ENCODE results near the gene LRRC14B. TPM values are rescaled to one million over a fixed set of nuclear protein-coding genes. Genes with fewer than 3 reads are reported as not detected.
"Not testable (repeated sequence)": the region's sequence is repeated elsewhere in the genome, so short reads cannot be mapped to it uniquely, and the experiment has no call there.

The LRRC14B gene
- polyA plus RNA-seq, 6 donors from 2014 or later = not detected

DNA sequence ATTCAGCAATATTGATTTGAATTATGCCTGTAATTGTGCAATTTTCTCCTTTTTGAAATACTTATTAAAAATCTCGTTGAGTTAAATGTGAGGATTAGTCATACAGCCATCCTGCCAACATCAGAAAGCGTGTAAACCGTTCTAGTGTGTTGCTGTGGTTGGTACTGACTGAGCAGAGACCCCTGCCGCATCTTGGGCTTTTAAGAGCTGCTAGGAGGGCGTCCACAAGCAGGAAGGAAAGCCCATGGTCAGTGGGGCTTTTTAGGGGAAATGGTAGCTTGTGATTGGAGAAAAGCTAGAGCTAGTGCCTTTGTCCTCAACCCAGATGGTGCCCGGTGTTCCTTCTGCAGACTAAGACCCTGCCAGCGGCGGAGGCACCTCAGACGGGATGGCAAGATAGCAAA lies 28.2 kb downstream of the LRRC14B start:
- no peak for ATAC-seq (ENCODE audit: low read depth in 2 of 2)
- Mint-ChIP-seq H3K27ac (peak overlapping the region; percentile 88 to 97 (median 92)), H3K36me3 (no peaks in the 10 kb centered on the region), H3K27me3 (no peaks in the 10 kb centered on the region), H3K9me3 (no peaks in the 10 kb centered on the region), H3K4me3 (peak overlapping the region; percentile 88 to 97 (median 94)), H3K4me1 (peaks cover 32 to 68% (median 57%) of the 10 kb centered on the region in 3 donors)
- DNase-seq = peak; percentile 16

GRCh38 chr5:219991-220390 lies 28.7 kb downstream of the LRRC14B start:
- Mint-ChIP-seq H3K36me3 (peaks cover 4 to 5% of the 10 kb centered on the region in 2 donors), H3K27ac (peak overlapping the region; percentile 88 to 97 (median 92)), H3K4me1 (peaks cover 34 to 62% (median 54%) of the 10 kb centered on the region in 3 donors), H3K9me3 (no peaks in the 10 kb centered on the region), H3K4me3 (peak overlapping the region; percentile 88 to 97 (median 94)), H3K27me3 (no peaks in the 10 kb centered on the region)
- DNase-seq = peak; percentile 29
- no peak for ATAC-seq (ENCODE audit: low read depth in 2 of 2)

DNA sequence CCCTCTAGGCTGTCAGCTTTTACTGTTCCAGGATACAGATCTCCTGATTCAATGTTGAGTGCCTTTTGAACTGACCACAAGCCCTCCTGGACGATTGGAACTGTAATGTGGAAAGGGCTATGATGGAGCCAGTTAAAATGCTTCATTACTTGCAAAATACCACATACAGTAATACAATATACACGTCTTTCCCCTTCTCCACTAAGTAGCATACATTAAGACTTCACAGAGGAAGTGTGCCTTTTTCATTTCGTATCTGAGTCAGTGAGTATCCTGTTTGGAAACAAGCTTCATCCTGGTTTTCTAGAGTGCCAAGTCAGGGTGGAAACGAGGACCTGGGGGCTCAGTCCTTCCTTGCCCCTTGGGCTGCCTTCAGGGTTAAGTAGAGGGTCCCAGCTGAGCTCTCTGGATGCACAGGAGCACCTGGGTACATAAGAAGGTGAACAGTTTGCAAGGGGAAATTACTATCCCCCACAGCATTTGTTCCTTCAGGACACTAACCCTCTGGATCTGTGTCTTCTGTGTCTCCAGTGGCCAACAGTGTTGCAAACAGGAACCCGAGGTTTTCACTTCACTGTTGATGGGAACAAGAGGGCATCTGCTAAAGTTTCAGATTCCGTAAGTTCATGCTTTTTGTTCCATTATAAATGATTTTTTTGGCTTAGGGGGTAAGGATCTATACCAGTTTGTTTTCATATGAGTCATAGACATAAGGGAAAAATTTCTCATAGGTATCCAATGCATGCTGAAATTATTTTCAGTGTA lies 31.8 kb downstream of the LRRC14B start:
- not testable (repeated sequence) for DNase-seq; H3K27me3 Mint-ChIP-seq; H3K9me3 Mint-ChIP-seq; ATAC-seq (ENCODE audit: low read depth in 2 of 2)
- Mint-ChIP-seq H3K4me1 (peaks cover 23 to 40% (median 36%) of the 10 kb centered on the region in 3 donors), H3K36me3 (peaks cover 12 to 28% of the 10 kb centered on the region in 2 donors), H3K27ac (peak overlapping the region in 1 of 6 donors; percentile 62), H3K4me3 (peak overlapping the region in 1 of 8 donors; percentile 41)

DNA sequence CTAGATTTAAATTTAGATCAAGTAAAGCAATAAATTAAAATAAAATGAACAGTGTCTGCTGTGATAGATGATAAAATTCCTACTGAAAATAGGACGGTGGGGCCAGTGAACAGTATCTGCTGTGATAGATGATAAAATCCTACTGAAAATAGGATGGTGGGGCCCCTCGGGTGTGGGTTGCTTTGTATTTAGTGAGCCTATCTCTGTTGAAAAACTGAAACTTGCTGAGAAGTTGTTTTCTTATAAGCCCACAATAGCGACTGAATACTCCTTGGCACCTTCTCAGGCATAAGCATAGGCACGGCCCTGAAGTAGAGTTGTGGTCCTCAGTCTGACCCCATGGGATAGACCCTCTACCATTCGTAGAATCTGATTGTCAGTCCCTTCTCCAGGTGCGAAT lies 32.5 kb downstream of the LRRC14B start:
- Mint-ChIP-seq H3K36me3 (peaks cover 12 to 28% of the 10 kb centered on the region in 2 donors), H3K9me3 (no peaks in the 10 kb centered on the region), H3K27ac (peak overlapping the region in 1 of 6 donors; percentile 26), H3K27me3 (no peaks in the 10 kb centered on the region), H3K4me1 (peaks cover 23 to 40% (median 36%) of the 10 kb centered on the region in 3 donors), H3K4me3 (no peak overlapping the region)
- ATAC-seq (ENCODE audit: low read depth in 2 of 2) (no peak), DNase-seq (no peak)

DNA sequence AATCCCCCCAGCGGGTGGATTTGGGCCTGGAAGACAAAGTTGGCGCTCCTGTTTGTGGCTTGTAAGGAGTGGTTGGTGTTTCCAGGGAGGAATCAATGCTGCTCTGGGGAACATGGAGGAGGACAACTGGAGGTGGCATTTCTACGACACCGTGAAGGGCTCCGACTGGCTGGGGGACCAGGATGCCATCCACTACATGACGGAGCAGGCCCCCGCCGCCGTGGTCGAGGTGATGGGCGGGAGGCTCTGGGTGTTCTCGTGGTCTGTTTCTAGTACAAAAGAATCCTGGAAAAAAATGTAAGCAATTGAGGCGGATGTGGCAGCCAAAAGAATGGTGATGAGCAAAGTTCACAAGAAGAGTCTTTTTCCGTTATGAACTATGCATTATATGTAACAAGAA lies 34.0 kb downstream of the LRRC14B start:
- H3K36me3 Mint-ChIP-seq = peaks cover 17 to 35% of the 10 kb centered on the region in 2 donors
- peak overlapping the region in 1 of 6 donors; percentile 79 for H3K27ac Mint-ChIP-seq
- no peaks in the 10 kb centered on the region for H3K27me3 Mint-ChIP-seq
- no peak overlapping the region for H3K4me3 Mint-ChIP-seq
- no peaks in the 10 kb centered on the region for H3K9me3 Mint-ChIP-seq
- ATAC-seq (ENCODE audit: low read depth in 2 of 2) (no peak), DNase-seq (no peak)
- H3K4me1 Mint-ChIP-seq = peaks cover 26 to 28% (median 26%) of the 10 kb centered on the region in 3 donors

DNA sequence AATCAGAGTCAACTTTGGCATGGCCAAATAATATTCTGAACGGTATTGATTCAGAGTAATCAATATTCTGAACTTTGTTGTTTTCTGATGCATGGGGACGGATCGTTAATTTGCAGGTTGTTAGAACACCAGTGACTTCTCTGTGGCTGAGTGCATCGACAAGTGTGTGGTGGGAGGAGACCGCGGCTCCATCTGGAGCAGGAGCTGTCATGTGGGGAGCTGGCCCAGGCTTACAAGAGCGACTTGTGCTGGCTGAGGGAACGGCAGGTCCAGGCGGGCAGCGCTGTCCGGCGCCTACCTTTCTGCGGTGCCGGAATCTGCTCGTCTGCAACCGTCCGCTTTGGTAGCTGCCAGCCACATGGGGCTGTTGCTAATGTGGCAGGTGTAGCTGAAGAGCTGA lies 36.1 kb downstream of the LRRC14B start:
- not testable (repeated sequence) for H3K4me3 Mint-ChIP-seq; ATAC-seq (ENCODE audit: low read depth in 2 of 2); H3K9me3 Mint-ChIP-seq; DNase-seq; H3K27ac Mint-ChIP-seq; H3K27me3 Mint-ChIP-seq
- H3K36me3 Mint-ChIP-seq = peaks cover 17 to 35% of the 10 kb centered on the region in 2 donors
- peaks cover 10 to 21% (median 10%) of the 10 kb centered on the region in 3 donors for H3K4me1 Mint-ChIP-seq

DNA sequence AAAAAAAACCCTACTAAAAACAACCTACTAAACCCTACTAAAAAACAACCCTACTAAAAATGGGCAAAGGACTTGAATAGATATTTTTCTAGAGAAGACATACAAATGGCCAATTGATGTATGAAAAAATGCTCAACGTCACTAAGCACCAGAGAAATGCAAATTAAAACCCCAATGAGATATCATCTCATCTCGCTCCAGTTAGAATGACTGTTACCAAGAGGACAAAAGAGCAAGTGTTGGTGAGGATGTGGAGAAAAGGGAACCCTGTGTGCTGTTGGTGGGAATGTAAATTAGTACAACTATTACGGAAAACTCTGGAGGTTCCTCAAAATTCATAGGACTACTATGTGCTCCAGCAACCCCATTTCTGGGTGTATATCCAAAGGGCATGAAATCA lies 37.6 kb downstream of the LRRC14B start:
- ATAC-seq (ENCODE audit: low read depth in 2 of 2) = no peak
- peaks cover 24 to 42% of the 10 kb centered on the region in 2 donors for H3K36me3 Mint-ChIP-seq
- H3K27ac Mint-ChIP-seq = no peak overlapping the region
- no peak overlapping the region for H3K4me3 Mint-ChIP-seq
- DNase-seq = no peak
- no peaks in the 10 kb centered on the region for H3K27me3 Mint-ChIP-seq
- H3K4me1 Mint-ChIP-seq = peaks cover 0 to 12% (median 2%) of the 10 kb centered on the region in 3 donors
- H3K9me3 Mint-ChIP-seq = no peaks in the 10 kb centered on the region

GRCh38 chr5:230711-231110 lies 39.4 kb downstream of the LRRC14B start:
- no peak overlapping the region for H3K4me3 Mint-ChIP-seq
- no peaks in the 10 kb centered on the region for H3K9me3 Mint-ChIP-seq
- peak overlapping the region in 2 of 6 donors; percentile 61 to 65 for H3K27ac Mint-ChIP-seq
- H3K4me1 Mint-ChIP-seq = peaks cover 0 to 6% (median 0%) of the 10 kb centered on the region in 3 donors
- H3K36me3 Mint-ChIP-seq = peaks cover 28 to 39% of the 10 kb centered on the region in 2 donors
- no peaks in the 10 kb centered on the region for H3K27me3 Mint-ChIP-seq
- no peak for DNase-seq
- ATAC-seq (ENCODE audit: low read depth in 2 of 2) = no peak

DNA sequence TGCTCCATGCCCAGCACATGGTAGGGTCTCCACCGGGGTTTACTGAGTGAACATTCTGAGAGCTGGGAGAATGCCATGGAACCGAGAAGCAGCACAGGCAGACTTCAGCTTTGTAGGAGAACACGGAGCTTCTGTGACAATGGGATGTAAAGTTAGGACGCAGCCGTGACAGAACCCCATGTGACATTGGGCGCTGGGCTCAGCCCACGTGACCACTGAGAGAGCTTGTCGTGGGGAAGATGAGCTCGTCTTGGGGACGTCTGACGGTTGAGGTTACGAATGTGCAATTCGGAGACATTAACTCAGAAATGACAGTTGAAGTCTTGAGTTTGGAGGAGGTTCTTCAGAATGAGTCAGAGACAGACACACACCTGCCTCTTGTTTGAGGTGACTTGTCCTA lies 40.4 kb downstream of the LRRC14B start:
- no peak overlapping the region for H3K4me3 Mint-ChIP-seq
- DNase-seq (no peak), ATAC-seq (ENCODE audit: low read depth in 2 of 2) (no peak)
- H3K4me1 Mint-ChIP-seq = peaks cover 0 to 6% (median 0%) of the 10 kb centered on the region in 3 donors
- peak overlapping the region in 2 of 6 donors; percentile 63 to 84 for H3K27ac Mint-ChIP-seq
- H3K27me3 Mint-ChIP-seq = no peaks in the 10 kb centered on the region
- peaks cover 24 to 35% of the 10 kb centered on the region in 2 donors for H3K36me3 Mint-ChIP-seq
- no peaks in the 10 kb centered on the region for H3K9me3 Mint-ChIP-seq

DNA sequence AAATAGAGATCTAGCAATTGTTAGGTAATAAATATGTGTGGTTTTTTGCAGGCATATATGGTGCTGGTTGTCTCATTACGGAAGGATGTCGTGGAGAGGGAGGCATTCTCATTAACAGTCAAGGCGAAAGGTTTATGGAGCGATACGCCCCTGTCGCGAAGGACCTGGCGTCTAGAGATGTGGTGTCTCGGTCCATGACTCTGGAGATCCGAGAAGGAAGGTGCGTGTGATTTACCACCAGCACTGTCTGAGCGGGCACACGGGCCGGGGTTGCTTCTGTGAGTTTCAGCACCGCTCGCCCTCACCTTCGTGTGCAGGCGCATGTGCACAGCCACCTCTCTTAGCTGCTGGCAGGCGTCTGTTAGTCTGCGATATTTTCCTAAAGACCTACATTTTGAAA lies 42.1 kb downstream of the LRRC14B start:
- not testable (repeated sequence) for ATAC-seq (ENCODE audit: low read depth in 2 of 2); H3K27me3 Mint-ChIP-seq; H3K9me3 Mint-ChIP-seq; DNase-seq; H3K4me1 Mint-ChIP-seq; H3K4me3 Mint-ChIP-seq; H3K27ac Mint-ChIP-seq
- H3K36me3 Mint-ChIP-seq = peaks cover 22 to 24% of the 10 kb centered on the region in 2 donors

DNA sequence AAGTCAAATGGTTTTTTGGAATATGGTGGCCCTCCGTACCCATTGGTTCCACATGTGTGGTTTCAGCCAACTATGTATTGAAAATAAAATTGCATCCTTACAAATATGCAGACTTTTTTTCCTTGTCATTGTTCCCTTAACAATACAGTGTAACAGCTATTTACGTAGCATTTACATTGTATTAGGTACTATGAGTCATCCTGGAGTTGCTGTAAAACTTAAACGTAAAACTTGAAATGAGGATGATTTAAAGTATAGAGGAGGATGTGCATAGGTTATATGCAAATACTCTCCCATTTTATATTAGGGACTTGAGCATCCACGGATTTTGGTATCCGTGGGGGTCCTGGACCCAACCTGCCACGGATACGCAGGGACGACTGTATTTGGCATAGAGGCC lies 43.2 kb downstream of the LRRC14B start:
- Mint-ChIP-seq H3K4me1 (no peaks in the 10 kb centered on the region), H3K27me3 (no peaks in the 10 kb centered on the region), H3K36me3 (peaks cover 17 to 19% of the 10 kb centered on the region in 2 donors), H3K9me3 (no peaks in the 10 kb centered on the region), H3K27ac (no peak overlapping the region), H3K4me3 (no peak overlapping the region)
- DNase-seq (no peak), ATAC-seq (ENCODE audit: low read depth in 2 of 2) (no peak)

DNA sequence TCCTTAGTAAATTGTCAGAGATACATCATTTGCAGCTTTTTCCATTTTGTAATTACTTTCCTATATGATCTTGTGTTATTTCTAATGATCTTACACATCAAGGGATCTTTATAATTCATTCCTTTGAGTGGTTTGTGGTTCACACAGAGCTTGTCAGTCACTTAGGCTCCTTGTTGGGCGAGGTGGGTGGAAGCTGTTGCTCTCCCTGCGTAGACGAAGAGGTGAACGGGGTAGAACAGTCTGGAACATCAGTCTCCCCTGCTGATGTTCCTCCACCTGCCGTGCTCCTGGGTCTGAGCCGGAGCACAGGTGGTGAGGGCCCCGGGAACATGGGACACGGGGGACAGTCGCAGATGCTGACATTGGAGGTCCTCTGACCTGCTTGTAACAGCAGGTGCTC lies 44.2 kb downstream of the LRRC14B start:
- peaks cover 16 to 18% of the 10 kb centered on the region in 2 donors for H3K36me3 Mint-ChIP-seq
- not testable (repeated sequence) for H3K27me3 Mint-ChIP-seq; H3K4me3 Mint-ChIP-seq; ATAC-seq (ENCODE audit: low read depth in 2 of 2); H3K4me1 Mint-ChIP-seq; DNase-seq; H3K9me3 Mint-ChIP-seq; H3K27ac Mint-ChIP-seq

DNA sequence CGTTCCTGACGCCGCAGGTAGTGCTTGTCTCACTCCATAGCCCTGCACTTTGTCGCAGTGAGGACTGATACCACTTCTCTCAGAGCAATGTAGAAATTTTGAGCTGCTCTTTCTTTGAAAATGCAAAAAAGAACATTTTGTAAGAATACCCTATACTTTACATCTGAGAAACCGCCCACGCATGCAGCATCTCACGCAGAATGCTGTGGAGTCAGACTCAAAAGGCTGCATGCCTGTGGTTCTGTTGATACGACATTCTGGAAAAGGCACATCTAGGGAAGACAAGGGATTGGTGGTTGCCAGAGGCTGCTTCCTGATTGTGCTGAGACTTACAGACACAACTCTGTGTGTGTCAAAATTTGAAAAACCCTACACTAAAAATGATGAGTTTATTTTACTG lies 46.6 kb downstream of the LRRC14B start:
- H3K4me1 Mint-ChIP-seq; H3K9me3 Mint-ChIP-seq; H3K27me3 Mint-ChIP-seq; H3K27ac Mint-ChIP-seq; H3K4me3 Mint-ChIP-seq; DNase-seq; ATAC-seq (ENCODE audit: low read depth in 2 of 2): not testable (repeated sequence)
- H3K36me3 Mint-ChIP-seq = peaks cover 30 to 31% of the 10 kb centered on the region in 2 donors

GRCh38 chr5:240550-240949 lies 49.3 kb downstream of the LRRC14B start:
- not testable (repeated sequence) for H3K27me3 Mint-ChIP-seq; H3K27ac Mint-ChIP-seq; ATAC-seq (ENCODE audit: low read depth in 2 of 2); H3K9me3 Mint-ChIP-seq; DNase-seq; H3K4me3 Mint-ChIP-seq
- peaks cover 6 to 13% (median 12%) of the 10 kb centered on the region in 3 donors for H3K4me1 Mint-ChIP-seq
- H3K36me3 Mint-ChIP-seq = peaks cover 14 to 18% of the 10 kb centered on the region in 2 donors

Data from naive B cell (primary cell).